ENCODE data around the gene MMP25.

MMP25 gene

GRCh38 chr16:3027489-3027795, 18.9 kb upstream of the MMP25 start:
- Histone ChIP-seq H3K9me3 (ENCODE audit: control insufficient read depth, low read length) (no peaks in the 10 kb centered on the region), H3K27me3 (ENCODE audit: control insufficient read depth, insufficient read depth, low read length) (peaks cover 16% of the 10 kb centered on the region), H3K4me1 (ENCODE audit: control insufficient read depth, insufficient read depth, low read length) (peaks cover 27% of the 10 kb centered on the region), H3K9ac (ENCODE audit: low read length) (no peak overlapping the region), H3K4me3 (ENCODE audit: low read length) (no peak overlapping the region), H3K36me3 (ENCODE audit: control insufficient read depth, insufficient read depth, low read length) (no peaks in the 10 kb centered on the region)

- Histone ChIP-seq H3K27me3 (ENCODE audit: control insufficient read depth, insufficient read depth, low read length) (peaks cover 16% of the 10 kb centered on the region), H3K9ac (ENCODE audit: low read length) (no peak overlapping the region), H3K9me3 (ENCODE audit: control insufficient read depth, low read length) (no peaks in the 10 kb centered on the region), H3K36me3 (ENCODE audit: control insufficient read depth, insufficient read depth, low read length) (no peaks in the 10 kb centered on the region), H3K4me1 (ENCODE audit: control insufficient read depth, insufficient read depth, low read length) (peaks cover 20% of the 10 kb centered on the region), H3K4me3 (ENCODE audit: low read length) (no peak overlapping the region)
Observed at GRCh38 chr16:3027983-3028715, 18.2 kb upstream of the MMP25 start.

- Histone ChIP-seq H3K27me3 (ENCODE audit: control insufficient read depth, insufficient read depth, low read length) (peaks cover 16% of the 10 kb centered on the region), H3K9me3 (ENCODE audit: control insufficient read depth, low read length) (no peaks in the 10 kb centered on the region), H3K4me3 (ENCODE audit: low read length) (no peak overlapping the region), H3K36me3 (ENCODE audit: control insufficient read depth, insufficient read depth, low read length) (no peaks in the 10 kb centered on the region), H3K4me1 (ENCODE audit: control insufficient read depth, insufficient read depth, low read length) (peaks cover 15% of the 10 kb centered on the region), H3K9ac (ENCODE audit: low read length) (no peak overlapping the region)
Observed at GRCh38 chr16:3028716-3029319, 17.5 kb upstream of the MMP25 start.

GRCh38 chr16:3029491-3030221, 16.7 kb upstream of the MMP25 start:
- Histone ChIP-seq H3K9me3 (ENCODE audit: control insufficient read depth, low read length) (no peaks in the 10 kb centered on the region), H3K36me3 (ENCODE audit: control insufficient read depth, insufficient read depth, low read length) (no peaks in the 10 kb centered on the region), H3K27me3 (ENCODE audit: control insufficient read depth, insufficient read depth, low read length) (peaks cover 16% of the 10 kb centered on the region), H3K4me1 (ENCODE audit: control insufficient read depth, insufficient read depth, low read length) (peaks cover 15% of the 10 kb centered on the region), H3K4me3 (ENCODE audit: low read length) (no peak overlapping the region), H3K9ac (ENCODE audit: low read length) (no peak overlapping the region)

- no peak overlapping the region for H3K4me3 ChIP-seq (ENCODE audit: low read length)
- H3K36me3 ChIP-seq (ENCODE audit: control insufficient read depth, insufficient read depth, low read length), result no peaks in the 10 kb centered on the region
- H3K27me3 ChIP-seq (ENCODE audit: control insufficient read depth, insufficient read depth, low read length), result peaks cover 20% of the 10 kb centered on the region
- no peak overlapping the region for H3K9ac ChIP-seq (ENCODE audit: low read length)
- H3K9me3 ChIP-seq (ENCODE audit: control insufficient read depth, low read length), result no peaks in the 10 kb centered on the region
- peaks cover 17% of the 10 kb centered on the region for H3K4me1 ChIP-seq (ENCODE audit: control insufficient read depth, insufficient read depth, low read length)
Observed at GRCh38 chr16:3030222-3031212, 15.8 kb upstream of the MMP25 start.

- no peak overlapping the region for H3K9ac ChIP-seq (ENCODE audit: low read length)
- H3K27me3 ChIP-seq (ENCODE audit: control insufficient read depth, insufficient read depth, low read length), result peaks cover 38% of the 10 kb centered on the region
- H3K36me3 ChIP-seq (ENCODE audit: control insufficient read depth, insufficient read depth, low read length), result no peaks in the 10 kb centered on the region
- no peaks in the 10 kb centered on the region for H3K9me3 ChIP-seq (ENCODE audit: control insufficient read depth, low read length)
- H3K4me3 ChIP-seq (ENCODE audit: low read length), result no peak overlapping the region
- peaks cover 29% of the 10 kb centered on the region for H3K4me1 ChIP-seq (ENCODE audit: control insufficient read depth, insufficient read depth, low read length)
Observed at GRCh38 chr16:3032624-3033023, 13.7 kb upstream of the MMP25 start.

GRCh38 chr16:3035289-3035971, 10.9 kb upstream of the MMP25 start:
- Histone ChIP-seq H3K4me1 (ENCODE audit: control insufficient read depth, insufficient read depth, low read length) (peaks cover 29% of the 10 kb centered on the region), H3K4me3 (ENCODE audit: low read length) (peak overlapping the region; percentile 46), H3K9ac (ENCODE audit: low read length) (peak overlapping the region; percentile 91), H3K27me3 (ENCODE audit: control insufficient read depth, insufficient read depth, low read length) (peaks cover 51% of the 10 kb centered on the region), H3K36me3 (ENCODE audit: control insufficient read depth, insufficient read depth, low read length) (no peaks in the 10 kb centered on the region), H3K9me3 (ENCODE audit: control insufficient read depth, low read length) (no peaks in the 10 kb centered on the region)

- peaks cover 47% of the 10 kb centered on the region for H3K27me3 ChIP-seq (ENCODE audit: control insufficient read depth, insufficient read depth, low read length)
- H3K36me3 ChIP-seq (ENCODE audit: control insufficient read depth, insufficient read depth, low read length), result no peaks in the 10 kb centered on the region
- peaks cover 26% of the 10 kb centered on the region for H3K4me1 ChIP-seq (ENCODE audit: control insufficient read depth, insufficient read depth, low read length)
- peak overlapping the region; percentile 91 for H3K9ac ChIP-seq (ENCODE audit: low read length)
- H3K9me3 ChIP-seq (ENCODE audit: control insufficient read depth, low read length), result no peaks in the 10 kb centered on the region
- H3K4me3 ChIP-seq (ENCODE audit: low read length), result peak overlapping the region; percentile 46
Observed at GRCh38 chr16:3035972-3036725, 10.2 kb upstream of the MMP25 start.

- H3K27me3 ChIP-seq (ENCODE audit: control insufficient read depth, insufficient read depth, low read length), result peaks cover 47% of the 10 kb centered on the region
Observed at GRCh38 chr16:3036726-3037315, 9.5 kb upstream of the MMP25 start, which contains the start of gene BICDL2. Gene BICDL2 (minus strand): TSS chr16:3036944. CDS start chr16:3035496, 1,448 bp downstream.

GRCh38 chr16:3038256-3038655, 8.1 kb upstream of the MMP25 start:
- Histone ChIP-seq H3K9ac (ENCODE audit: low read length) (no peak overlapping the region), H3K4me3 (ENCODE audit: low read length) (no peak overlapping the region), H3K27me3 (ENCODE audit: control insufficient read depth, insufficient read depth, low read length) (peaks cover 50% of the 10 kb centered on the region), H3K9me3 (ENCODE audit: control insufficient read depth, low read length) (no peaks in the 10 kb centered on the region), H3K4me1 (ENCODE audit: control insufficient read depth, insufficient read depth, low read length) (peaks cover 20% of the 10 kb centered on the region), H3K36me3 (ENCODE audit: control insufficient read depth, insufficient read depth, low read length) (no peaks in the 10 kb centered on the region)

More at GRCh38 chr16:3036726-3037315, 9.5 kb upstream of the MMP25 start, which contains the start of gene BICDL2:
- Histone ChIP-seq H3K9me3 (ENCODE audit: control insufficient read depth, low read length) (no peaks in the 10 kb centered on the region), H3K4me3 (ENCODE audit: low read length) (peak within 1 kb of the TSS; percentile 46), H3K36me3 (ENCODE audit: control insufficient read depth, insufficient read depth, low read length) (no peaks in the 10 kb centered on the region), H3K4me1 (ENCODE audit: control insufficient read depth, insufficient read depth, low read length) (peaks cover 20% of the 10 kb centered on the region), H3K9ac (ENCODE audit: low read length) (peak within 1 kb of the TSS; percentile 91)

Data from mucosa of stomach (tissue), 1 donor.